GM23338 (cell line): ENCODE results near the gene PDE1C. TPM values are rescaled to one million over a fixed set of nuclear protein-coding genes. Genes with fewer than 3 reads are reported as not detected.

ENCODE experiments used
- ATAC-seq: fragments of 200-7000 bp; cut with Tn5 transposase; 3 replicates; pipeline ENCODE4 v1.9.1; 2020
- DNase-seq: peaks from one replicate; pipeline ENCODE4 v3.0.0-alpha.2; 2015; ENCODE audit warnings: low spot score
- H2AFZ ChIP-seq: fragments of 200-600 bp; sonication (generic); 2 replicates; pipeline ENCODE4 v1.8.0; 2016; ENCODE audit warnings: antibody characterized with exemption, mild to moderate bottlenecking, moderate library complexity
- H3F3A ChIP-seq: fragments of 200-600 bp; sonication (generic); replicated peaks from 2 replicates; pipeline ENCODE4 v1.8.0; 2017; ENCODE audit warnings: antibody characterized with exemption, mixed run types, low read depth
- H3K27ac ChIP-seq: fragments of 200-600 bp; sonication (generic); 2 replicates; pipeline ENCODE4 v1.6.1; 2016; ENCODE audit warnings: low read depth
- H3K27me3 ChIP-seq: fragments of 200-600 bp; sonication (generic); 2 replicates; pipeline ENCODE4 v1.8.0; 2016; ENCODE audit warnings: mild to moderate bottlenecking, mixed run types, moderate library complexity; ENCODE audit not compliant: insufficient read depth
- H3K36me3 ChIP-seq: fragments of 200-600 bp; sonication (generic); 2 replicates; pipeline ENCODE4 v1.8.0; 2016; ENCODE audit warnings: mild to moderate bottlenecking; ENCODE audit not compliant: insufficient read depth
- H3K4me1 ChIP-seq: fragments of 200-600 bp; sonication (generic); 2 replicates; pipeline ENCODE4 v1.8.0; 2016; ENCODE audit warnings: mild to moderate bottlenecking, moderate library complexity; ENCODE audit not compliant: insufficient read depth
- H3K4me2 ChIP-seq: fragments of 200-600 bp; sonication (generic); 2 replicates; pipeline ENCODE4 v1.7.1; 2017; ENCODE audit warnings: mixed run types
- H3K4me3 ChIP-seq: fragments of 200-600 bp; sonication (generic); 2 replicates; pipeline ENCODE4 v1.6.1; 2016; ENCODE audit warnings: mixed run types
- H3K79me2 ChIP-seq: fragments of 200-600 bp; sonication (generic); replicated peaks from 2 replicates; pipeline ENCODE4 v1.8.0; 2017; ENCODE audit warnings: mild to moderate bottlenecking; ENCODE audit not compliant: insufficient read depth
- H3K9me2 ChIP-seq: fragments of 200-600 bp; sonication (generic); 2 replicates; pipeline ENCODE4 v1.8.0; 2017; ENCODE audit not compliant: insufficient read depth
- H4K20me1 ChIP-seq: fragments of 200-600 bp; sonication (generic); replicated peaks from 2 replicates; pipeline ENCODE4 v1.8.0; 2017; ENCODE audit warnings: mild to moderate bottlenecking; ENCODE audit not compliant: insufficient read depth
- H3K27ac Mint-ChIP-seq: 2 replicates; pipeline ENCODE4 v1.8.0; 2020; ENCODE audit warnings: inconsistent platforms, mild to moderate bottlenecking, moderate library complexity, mixed read lengths
- H3K27me3 Mint-ChIP-seq: 3 replicates; pipeline ENCODE4 v1.8.0; 2022; ENCODE audit warnings: low read depth, mild to moderate bottlenecking, moderate library complexity, mixed read lengths, inconsistent platforms; ENCODE audit not compliant: insufficient read depth, poor library complexity
- H3K36me3 Mint-ChIP-seq: 3 replicates; pipeline ENCODE4 v1.8.0; 2021; ENCODE audit warnings: low read depth, mild to moderate bottlenecking, inconsistent platforms, moderate library complexity, mixed read lengths
- H3K4me1 Mint-ChIP-seq: 3 replicates; pipeline ENCODE4 v1.8.0; 2020; ENCODE audit warnings: mild to moderate bottlenecking, inconsistent platforms, mixed read lengths
- H3K4me3 Mint-ChIP-seq: 3 replicates; pipeline ENCODE4 v1.8.0; 2021; ENCODE audit warnings: moderate library complexity, mild to moderate bottlenecking, inconsistent platforms, mixed read lengths
- H3K9me3 Mint-ChIP-seq: 3 replicates; pipeline ENCODE4 v1.8.0; 2020; ENCODE audit warnings: moderate library complexity, mild to moderate bottlenecking, inconsistent platforms, mixed read lengths
- CREB1 ChIP-seq: fragments of 250-450 bp; sonication (Bioruptor Pico); IDR thresholded peaks from 2 replicates; pipeline ENCODE4 v1.5.0; 2020; ENCODE audit warnings: low read depth, mild to moderate bottlenecking, moderate library complexity
- EZH2 ChIP-seq: fragments of 200-600 bp; sonication (generic); IDR thresholded peaks from one replicate; pipeline ENCODE4 v1.8.0; 2017; ENCODE audit warnings: antibody characterized with exemption, mild to moderate bottlenecking, low read depth; ENCODE audit not compliant: unreplicated experiment
- EZH2phosphoT487 ChIP-seq: fragments of 200-600 bp; sonication (generic); IDR thresholded peaks from one replicate; pipeline ENCODE4 v1.8.1; 2018; ENCODE audit warnings: antibody characterized with exemption; ENCODE audit not compliant: unreplicated experiment
- JUNB ChIP-seq: IDR thresholded peaks from one replicate; pipeline ENCODE4 v1.6.1; 2016; ENCODE audit warnings: antibody characterized with exemption; ENCODE audit not compliant: unreplicated experiment
- NANOG ChIP-seq: IDR thresholded peaks from 2 replicates; pipeline ENCODE4 v1.6.1; 2016; ENCODE audit warnings: antibody characterized with exemption, borderline replicate concordance
- POLR2AphosphoS5 ChIP-seq: IDR thresholded peaks from 2 replicates; pipeline ENCODE4 v1.6.1; 2016; ENCODE audit warnings: antibody characterized with exemption, low read depth
- STAT1 ChIP-seq: IDR thresholded peaks from one replicate; pipeline ENCODE4 v1.6.1; 2016; ENCODE audit warnings: antibody characterized with exemption; ENCODE audit not compliant: unreplicated experiment
- ZNF114 ChIP-seq: fragments of 250-450 bp; sonication (Bioruptor Pico); IDR thresholded peaks from 2 replicates; pipeline ENCODE4 v1.5.0; 2020; ENCODE audit warnings: mild to moderate bottlenecking, moderate library complexity
- ZNF331 ChIP-seq: fragments of 250-450 bp; sonication (Bioruptor Pico); IDR thresholded peaks from 2 replicates; pipeline ENCODE4 v1.5.0; 2020; ENCODE audit warnings: low read depth, mild to moderate bottlenecking, moderate library complexity
- polyA plus RNA-seq: library from polyadenylated mRNA; unstranded; fragments of >200 nt; fragmentation: Nextera tagmentation; extraction: Ambion mirVana; gene quantifications from 2 replicates; pipeline ENCODE4 v1.2.1, GENCODE V29; 2016
- total RNA-seq: library from RNA; depleted of rRNA; stranded (reverse); fragments of >200 nt; shearing (Covaris generic); gene quantifications from 2 replicates; pipeline ENCODE4 v1.2.3, GENCODE V29; 2014
- TF ChIP-seq, protein P1 (sequence below): fragments of 250-450 bp; sonication (Bioruptor Pico); IDR thresholded peaks from 2 replicates; pipeline ENCODE4 v1.5.0; 2020; ENCODE audit warnings: mild to moderate bottlenecking, moderate library complexity
- TF ChIP-seq, protein P2 (sequence below): IDR thresholded peaks from 2 replicates; pipeline ENCODE4 v1.6.1; 2016; ENCODE audit warnings: antibody characterized with exemption
- TF ChIP-seq, protein P3 (sequence below), 2 experiments: fragments of 200-600 bp in 1 of 2; sonication (generic) in 1 of 2; conservative IDR thresholded peaks; 2 replicates each; pipeline versions ENCODE4 v1.5.1 to v1.6.1; 2016 to 2017; ENCODE audit warnings: antibody characterized with exemption in 2 of 2, low read depth in 2 of 2, mild to moderate bottlenecking in 2 of 2, moderate library complexity in 1 of 2
- TF ChIP-seq, protein P4 (sequence below): IDR thresholded peaks from one replicate; pipeline ENCODE4 v1.6.1; 2018; ENCODE audit warnings: antibody characterized with exemption; ENCODE audit not compliant: unreplicated experiment

Gene PDE1C
- total and polyA plus RNA-seq, 2 experiments from 2014 or later: 0.28 TPM; not detected in 1

GRCh38 chr7:32062150-32062549 lies 8.1 kb downstream of the PDE1C start:
- Histone ChIP-seq H3K27me3 (peaks cover 16% of the 10 kb centered on the region), H3K9me2 (no peaks in the 10 kb centered on the region), H3K27ac (no peak overlapping the region), H3F3A (no peaks in the 10 kb centered on the region), H3K4me1 (peaks cover 22% of the 10 kb centered on the region), H4K20me1 (no peaks in the 10 kb centered on the region), H2AFZ (no peak overlapping the region), H3K36me3 (no peaks in the 10 kb centered on the region), H3K4me3 (no peak overlapping the region), H3K4me2 (no peak overlapping the region), H3K79me2 (no peaks in the 10 kb centered on the region)
- no peak overlapping the region for H3K27ac Mint-ChIP-seq
- H3K27me3 Mint-ChIP-seq: peaks cover 8% of the 10 kb centered on the region
- DNase-seq (peak; percentile 87), ATAC-seq (peak; percentile 95)
- H3K4me1 Mint-ChIP-seq: peaks cover 43% of the 10 kb centered on the region
- no peak overlapping the region for H3K4me3 Mint-ChIP-seq
- TF ChIP-seq, protein P1, sequence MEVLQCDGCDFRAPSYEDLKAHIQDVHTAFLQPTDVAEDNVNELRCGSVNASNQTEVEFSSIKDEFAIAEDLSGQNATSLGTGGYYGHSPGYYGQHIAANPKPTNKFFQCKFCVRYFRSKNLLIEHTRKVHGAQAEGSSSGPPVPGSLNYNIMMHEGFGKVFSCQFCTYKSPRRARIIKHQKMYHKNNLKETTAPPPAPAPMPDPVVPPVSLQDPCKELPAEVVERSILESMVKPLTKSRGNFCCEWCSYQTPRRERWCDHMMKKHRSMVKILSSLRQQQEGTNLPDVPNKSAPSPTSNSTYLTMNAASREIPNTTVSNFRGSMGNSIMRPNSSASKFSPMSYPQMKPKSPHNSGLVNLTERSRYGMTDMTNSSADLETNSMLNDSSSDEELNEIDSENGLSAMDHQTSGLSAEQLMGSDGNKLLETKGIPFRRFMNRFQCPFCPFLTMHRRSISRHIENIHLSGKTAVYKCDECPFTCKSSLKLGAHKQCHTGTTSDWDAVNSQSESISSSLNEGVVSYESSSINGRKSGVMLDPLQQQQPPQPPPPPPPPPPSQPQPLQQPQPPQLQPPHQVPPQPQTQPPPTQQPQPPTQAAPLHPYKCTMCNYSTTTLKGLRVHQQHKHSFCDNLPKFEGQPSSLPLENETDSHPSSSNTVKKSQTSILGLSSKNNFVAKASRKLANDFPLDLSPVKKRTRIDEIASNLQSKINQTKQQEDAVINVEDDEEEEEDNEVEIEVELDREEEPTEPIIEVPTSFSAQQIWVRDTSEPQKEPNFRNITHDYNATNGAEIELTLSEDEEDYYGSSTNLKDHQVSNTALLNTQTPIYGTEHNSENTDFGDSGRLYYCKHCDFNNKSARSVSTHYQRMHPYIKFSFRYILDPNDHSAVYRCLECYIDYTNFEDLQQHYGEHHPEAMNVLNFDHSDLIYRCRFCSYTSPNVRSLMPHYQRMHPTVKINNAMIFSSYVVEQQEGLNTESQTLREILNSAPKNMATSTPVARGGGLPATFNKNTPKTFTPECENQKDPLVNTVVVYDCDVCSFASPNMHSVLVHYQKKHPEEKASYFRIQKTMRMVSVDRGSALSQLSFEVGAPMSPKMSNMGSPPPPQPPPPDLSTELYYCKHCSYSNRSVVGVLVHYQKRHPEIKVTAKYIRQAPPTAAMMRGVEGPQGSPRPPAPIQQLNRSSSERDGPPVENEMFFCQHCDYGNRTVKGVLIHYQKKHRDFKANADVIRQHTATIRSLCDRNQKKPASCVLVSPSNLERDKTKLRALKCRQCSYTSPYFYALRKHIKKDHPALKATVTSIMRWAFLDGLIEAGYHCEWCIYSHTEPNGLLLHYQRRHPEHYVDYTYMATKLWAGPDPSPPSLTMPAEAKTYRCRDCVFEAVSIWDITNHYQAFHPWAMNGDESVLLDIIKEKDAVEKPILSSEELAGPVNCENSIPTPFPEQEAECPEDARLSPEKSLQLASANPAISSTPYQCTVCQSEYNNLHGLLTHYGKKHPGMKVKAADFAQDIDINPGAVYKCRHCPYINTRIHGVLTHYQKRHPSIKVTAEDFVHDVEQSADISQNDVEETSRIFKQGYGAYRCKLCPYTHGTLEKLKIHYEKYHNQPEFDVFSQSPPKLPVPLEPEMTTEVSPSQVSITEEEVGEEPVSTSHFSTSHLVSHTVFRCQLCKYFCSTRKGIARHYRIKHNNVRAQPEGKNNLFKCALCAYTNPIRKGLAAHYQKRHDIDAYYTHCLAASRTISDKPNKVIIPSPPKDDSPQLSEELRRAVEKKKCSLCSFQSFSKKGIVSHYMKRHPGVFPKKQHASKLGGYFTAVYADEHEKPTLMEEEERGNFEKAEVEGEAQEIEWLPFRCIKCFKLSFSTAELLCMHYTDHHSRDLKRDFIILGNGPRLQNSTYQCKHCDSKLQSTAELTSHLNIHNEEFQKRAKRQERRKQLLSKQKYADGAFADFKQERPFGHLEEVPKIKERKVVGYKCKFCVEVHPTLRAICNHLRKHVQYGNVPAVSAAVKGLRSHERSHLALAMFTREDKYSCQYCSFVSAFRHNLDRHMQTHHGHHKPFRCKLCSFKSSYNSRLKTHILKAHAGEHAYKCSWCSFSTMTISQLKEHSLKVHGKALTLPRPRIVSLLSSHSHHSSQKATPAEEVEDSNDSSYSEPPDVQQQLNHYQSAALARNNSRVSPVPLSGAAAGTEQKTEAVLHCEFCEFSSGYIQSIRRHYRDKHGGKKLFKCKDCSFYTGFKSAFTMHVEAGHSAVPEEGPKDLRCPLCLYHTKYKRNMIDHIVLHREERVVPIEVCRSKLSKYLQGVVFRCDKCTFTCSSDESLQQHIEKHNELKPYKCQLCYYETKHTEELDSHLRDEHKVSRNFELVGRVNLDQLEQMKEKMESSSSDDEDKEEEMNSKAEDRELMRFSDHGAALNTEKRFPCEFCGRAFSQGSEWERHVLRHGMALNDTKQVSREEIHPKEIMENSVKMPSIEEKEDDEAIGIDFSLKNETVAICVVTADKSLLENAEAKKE (CRISPR knock-in tag): peak; percentile 74; the same call in 1 of the 2 replicates
- TF ChIP-seq CREB1 (CRISPR knock-in tag) (no peak), EZH2 (no peak), NANOG (no peak), STAT1 (no peak), ZNF331 (CRISPR knock-in tag) (no peak), JUNB (no peak), EZH2phosphoT487 (no peak), ZNF114 (CRISPR knock-in tag) (0 out of 2 replicates have a peak, but pooled peaks have one; percentile 62), POLR2AphosphoS5 (no peak)
- TF ChIP-seq, protein P2, sequence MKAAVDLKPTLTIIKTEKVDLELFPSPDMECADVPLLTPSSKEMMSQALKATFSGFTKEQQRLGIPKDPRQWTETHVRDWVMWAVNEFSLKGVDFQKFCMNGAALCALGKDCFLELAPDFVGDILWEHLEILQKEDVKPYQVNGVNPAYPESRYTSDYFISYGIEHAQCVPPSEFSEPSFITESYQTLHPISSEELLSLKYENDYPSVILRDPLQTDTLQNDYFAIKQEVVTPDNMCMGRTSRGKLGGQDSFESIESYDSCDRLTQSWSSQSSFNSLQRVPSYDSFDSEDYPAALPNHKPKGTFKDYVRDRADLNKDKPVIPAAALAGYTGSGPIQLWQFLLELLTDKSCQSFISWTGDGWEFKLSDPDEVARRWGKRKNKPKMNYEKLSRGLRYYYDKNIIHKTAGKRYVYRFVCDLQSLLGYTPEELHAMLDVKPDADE: no peak
- TF ChIP-seq, protein P3, sequence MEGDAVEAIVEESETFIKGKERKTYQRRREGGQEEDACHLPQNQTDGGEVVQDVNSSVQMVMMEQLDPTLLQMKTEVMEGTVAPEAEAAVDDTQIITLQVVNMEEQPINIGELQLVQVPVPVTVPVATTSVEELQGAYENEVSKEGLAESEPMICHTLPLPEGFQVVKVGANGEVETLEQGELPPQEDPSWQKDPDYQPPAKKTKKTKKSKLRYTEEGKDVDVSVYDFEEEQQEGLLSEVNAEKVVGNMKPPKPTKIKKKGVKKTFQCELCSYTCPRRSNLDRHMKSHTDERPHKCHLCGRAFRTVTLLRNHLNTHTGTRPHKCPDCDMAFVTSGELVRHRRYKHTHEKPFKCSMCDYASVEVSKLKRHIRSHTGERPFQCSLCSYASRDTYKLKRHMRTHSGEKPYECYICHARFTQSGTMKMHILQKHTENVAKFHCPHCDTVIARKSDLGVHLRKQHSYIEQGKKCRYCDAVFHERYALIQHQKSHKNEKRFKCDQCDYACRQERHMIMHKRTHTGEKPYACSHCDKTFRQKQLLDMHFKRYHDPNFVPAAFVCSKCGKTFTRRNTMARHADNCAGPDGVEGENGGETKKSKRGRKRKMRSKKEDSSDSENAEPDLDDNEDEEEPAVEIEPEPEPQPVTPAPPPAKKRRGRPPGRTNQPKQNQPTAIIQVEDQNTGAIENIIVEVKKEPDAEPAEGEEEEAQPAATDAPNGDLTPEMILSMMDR (conservative IDR thresholded peaks at IDR 0.05; ENCODE audit: low read depth in 2 of 2): peak; percentile 85 to 92
- TF ChIP-seq, protein P4, sequence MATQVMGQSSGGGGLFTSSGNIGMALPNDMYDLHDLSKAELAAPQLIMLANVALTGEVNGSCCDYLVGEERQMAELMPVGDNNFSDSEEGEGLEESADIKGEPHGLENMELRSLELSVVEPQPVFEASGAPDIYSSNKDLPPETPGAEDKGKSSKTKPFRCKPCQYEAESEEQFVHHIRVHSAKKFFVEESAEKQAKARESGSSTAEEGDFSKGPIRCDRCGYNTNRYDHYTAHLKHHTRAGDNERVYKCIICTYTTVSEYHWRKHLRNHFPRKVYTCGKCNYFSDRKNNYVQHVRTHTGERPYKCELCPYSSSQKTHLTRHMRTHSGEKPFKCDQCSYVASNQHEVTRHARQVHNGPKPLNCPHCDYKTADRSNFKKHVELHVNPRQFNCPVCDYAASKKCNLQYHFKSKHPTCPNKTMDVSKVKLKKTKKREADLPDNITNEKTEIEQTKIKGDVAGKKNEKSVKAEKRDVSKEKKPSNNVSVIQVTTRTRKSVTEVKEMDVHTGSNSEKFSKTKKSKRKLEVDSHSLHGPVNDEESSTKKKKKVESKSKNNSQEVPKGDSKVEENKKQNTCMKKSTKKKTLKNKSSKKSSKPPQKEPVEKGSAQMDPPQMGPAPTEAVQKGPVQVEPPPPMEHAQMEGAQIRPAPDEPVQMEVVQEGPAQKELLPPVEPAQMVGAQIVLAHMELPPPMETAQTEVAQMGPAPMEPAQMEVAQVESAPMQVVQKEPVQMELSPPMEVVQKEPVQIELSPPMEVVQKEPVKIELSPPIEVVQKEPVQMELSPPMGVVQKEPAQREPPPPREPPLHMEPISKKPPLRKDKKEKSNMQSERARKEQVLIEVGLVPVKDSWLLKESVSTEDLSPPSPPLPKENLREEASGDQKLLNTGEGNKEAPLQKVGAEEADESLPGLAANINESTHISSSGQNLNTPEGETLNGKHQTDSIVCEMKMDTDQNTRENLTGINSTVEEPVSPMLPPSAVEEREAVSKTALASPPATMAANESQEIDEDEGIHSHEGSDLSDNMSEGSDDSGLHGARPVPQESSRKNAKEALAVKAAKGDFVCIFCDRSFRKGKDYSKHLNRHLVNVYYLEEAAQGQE: no peak
- H3K36me3 Mint-ChIP-seq: no peaks in the 10 kb centered on the region
- H3K9me3 Mint-ChIP-seq: no peaks in the 10 kb centered on the region
